Measurements from ENCODE around the gene KLF11. TPM values are rescaled to one million over a fixed set of nuclear protein-coding genes. Genes with fewer than 3 reads are reported as not detected.

KLF11 gene
- total and polyA plus RNA-seq, 9 of the 15 experiments (the other 6 are each of a cell fraction or from before 2014, with no cell fraction given), result 2.1 to 13.4 (median 6.5) TPM

DNA sequence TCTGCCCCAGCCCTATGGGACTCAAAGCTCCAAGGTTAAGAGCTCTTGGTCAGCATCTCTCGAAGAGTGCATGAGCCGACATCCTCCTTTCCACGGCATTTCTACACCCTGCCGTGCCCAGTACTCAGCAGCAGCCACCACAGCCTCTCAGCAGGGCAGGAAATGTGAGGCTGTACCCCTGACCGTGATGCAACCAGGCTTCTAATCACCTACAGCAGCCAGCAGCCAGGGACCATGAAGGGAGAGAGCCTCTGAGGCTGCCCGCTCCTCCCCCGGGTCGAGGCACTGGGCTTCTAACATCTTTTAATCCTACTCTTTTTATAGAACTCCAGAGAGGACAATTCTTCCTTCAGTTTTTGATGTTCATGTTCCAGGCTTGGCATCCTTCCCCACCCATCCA lies 30.4 kb downstream of the KLF11 start:
- H3K27me3 ChIP-seq (ENCODE audit: control insufficient read depth in 2 of 2, insufficient read depth in 2 of 2, low read length in 2 of 2), result peaks cover 39 to 48% of the 10 kb centered on the region in 2 experiments
- BruUV-seq (replicated peaks), result no TSS peak
- H3K9ac ChIP-seq (ENCODE audit: insufficient read depth in 1 of 2, low read depth in 2 of 2, low read length in 2 of 2), result no peak overlapping the region; a peak in 1 of 4 replicates
- no peak overlapping the region for H3K4me2 ChIP-seq (ENCODE audit: insufficient read depth, low read length)
- no peak for ATAC-seq
- no peak overlapping the region for H3K27ac ChIP-seq (ENCODE audit: extremely low read depth, low read depth, low read length)
- no peak for FAIRE-seq
- H3K4me3 ChIP-seq, result no peak overlapping the region
- no peaks in the 10 kb centered on the region for H3K9me3 ChIP-seq (replicated peaks; ENCODE audit: control insufficient read depth, insufficient read depth, low read depth, low read length)
- H2AFZ ChIP-seq (ENCODE audit: low read depth, low read length), result no peak overlapping the region
- no peak for DNase-seq (ENCODE audit: extremely low read depth in 1 of 4, low spot score in 3 of 4)
- 0 out of 2 replicates have a peak, but pooled peaks cover 7% of the 10 kb centered on the region for H4K20me1 ChIP-seq (replicated peaks; ENCODE audit: control insufficient read depth, insufficient read depth, low read length)
- TF ChIP-seq, protein P1, sequence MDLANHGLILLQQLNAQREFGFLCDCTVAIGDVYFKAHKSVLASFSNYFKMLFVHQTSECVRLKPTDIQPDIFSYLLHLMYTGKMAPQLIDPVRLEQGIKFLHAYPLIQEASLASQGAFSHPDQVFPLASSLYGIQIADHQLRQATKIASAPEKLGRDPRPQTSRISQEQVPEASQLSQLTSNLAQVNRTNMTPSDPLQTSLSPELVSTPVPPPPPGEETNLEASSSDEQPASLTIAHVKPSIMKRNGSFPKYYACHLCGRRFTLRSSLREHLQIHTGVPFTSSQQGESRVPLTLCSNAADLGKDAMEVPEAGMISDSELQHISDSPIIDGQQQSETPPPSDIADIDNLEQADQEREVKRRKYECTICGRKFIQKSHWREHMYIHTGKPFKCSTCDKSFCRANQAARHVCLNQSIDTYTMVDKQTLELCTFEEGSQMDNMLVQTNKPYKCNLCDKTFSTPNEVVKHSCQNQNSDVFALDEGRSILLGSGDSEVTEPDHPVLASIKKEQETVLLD (IDR thresholded peaks at IDR 0.05), result no peak
- no peak for TF ChIP-seq MYC (IDR thresholded peaks at IDR 0.05; ENCODE audit: low read depth, low read length)
- TF ChIP-seq MYC (CRISPR knock-in tag; IDR thresholded peaks at IDR 0.05; ENCODE audit: borderline replicate concordance, low read depth), result no peak
- TF ChIP-seq, protein P2, sequence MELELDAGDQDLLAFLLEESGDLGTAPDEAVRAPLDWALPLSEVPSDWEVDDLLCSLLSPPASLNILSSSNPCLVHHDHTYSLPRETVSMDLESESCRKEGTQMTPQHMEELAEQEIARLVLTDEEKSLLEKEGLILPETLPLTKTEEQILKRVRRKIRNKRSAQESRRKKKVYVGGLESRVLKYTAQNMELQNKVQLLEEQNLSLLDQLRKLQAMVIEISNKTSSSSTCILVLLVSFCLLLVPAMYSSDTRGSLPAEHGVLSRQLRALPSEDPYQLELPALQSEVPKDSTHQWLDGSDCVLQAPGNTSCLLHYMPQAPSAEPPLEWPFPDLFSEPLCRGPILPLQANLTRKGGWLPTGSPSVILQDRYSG (tag; conservative IDR thresholded peaks at IDR 0.05; ENCODE audit: low read depth), result no peak
- WGBS (ENCODE audit: insufficient coverage, low coverage, missing lambda C conversion rate), result 32% methylated on average over 8 of the region's 8 CpGs
- POLR2A ChIA-PET, result interaction anchor here (0.6 to 2.2 kb wide), 7 partner anchors 51 to 373 kb away, joined by 3 to 11 read pairs (median 4); no protein-coding TSS in a partner anchor
- H3K4me1 ChIP-seq (replicated peaks in 1 of 2; ENCODE audit: control insufficient read depth in 2 of 2, insufficient read depth in 2 of 2, low read length in 2 of 2), result peaks cover 2 to 11% of the 10 kb centered on the region in 2 experiments; a peak in 3 of 5 replicates
- H3K9me1 ChIP-seq (ENCODE audit: control insufficient read depth, insufficient read depth, low read length), result no peaks in the 10 kb centered on the region
- no peaks in the 10 kb centered on the region for H3K79me2 ChIP-seq (ENCODE audit: control insufficient read depth, insufficient read depth, low read length)
- H3K36me3 ChIP-seq (ENCODE audit: control insufficient read depth, insufficient read depth, low read length), result no peaks in the 10 kb centered on the region
- in situ Hi-C loops (cut with MboI), result no loop called here
- intact Hi-C loops (cut with micrococcal nuclease), result loop anchor here (2.0 to 5.0 kb wide), 2 partner anchors 49 to 594 kb away; partner anchors contain the start of gene RRM2
- CTCF ChIA-PET (ENCODE audit: low intra/inter-chr PET ratio), result no interaction called here
